Colonic mucosa (tissue), 4 donors: Measurements from ENCODE around the gene REV3L. TPM values are rescaled to one million over a fixed set of nuclear protein-coding genes. Genes with fewer than 3 reads are reported as not detected.

Source experiments
- DNase-seq: peaks from one replicate; pipeline ENCODE4 v3.0.0-alpha.2; 2020
- H3K27ac ChIP-seq: fragments of 200-600 bp; one replicate; pipeline ENCODE4 v1.8.0; 2021
- H3K27me3 ChIP-seq: fragments of 200-600 bp; one replicate; pipeline ENCODE4 v1.8.0; 2021
- H3K36me3 ChIP-seq: fragments of 200-600 bp; one replicate; pipeline ENCODE4 v1.8.0; 2021
- H3K4me1 ChIP-seq: fragments of 200-600 bp; one replicate; pipeline ENCODE4 v1.8.0; 2021; ENCODE audit warnings: mild to moderate bottlenecking
- H3K4me3 ChIP-seq: fragments of 200-600 bp; one replicate; pipeline ENCODE4 v1.8.0; 2021
- H3K9ac ChIP-seq, 2 donors: one replicate each; pipeline ENCODE4 v1.7.0; 2013; ENCODE audit warnings: control low read depth in 2 of 2, low read depth in 2 of 2, low read length in 2 of 2
- H3K9me3 ChIP-seq: fragments of 200-600 bp; one replicate; pipeline ENCODE4 v1.8.0; 2021
- CTCF ChIP-seq: fragments of 200-600 bp; IDR thresholded peaks from one replicate; pipeline ENCODE4 v1.8.0; 2022; ENCODE audit warnings: antibody characterized with exemption, mild to moderate bottlenecking
- intact Hi-C: fragments of 100-400 bp; cut with DNase I; formaldehyde crosslinking; loops from one replicate; pipeline ENCODE4 v1.14.1; 2022
- total RNA-seq, 2 donors: library from RNA; stranded (reverse); fragmentation: NEBNext Ultra II Directional in 1 of 2; extraction: Animal tissue kit (Norgen Biotek cat#: 25700) in 1 of 2; gene quantifications; one replicate each; pipeline ENCODE4 v1.2.1, GENCODE V29; 2021
- donor health status: healthy.
- donor health status: DM: no; HTN: no; CAD: no.
- donor health status: DM: no; HTN: no; CAD: no.

The REV3L gene
- total RNA-seq, 2 donors from 2014 or later, result 16.7 to 20.8 TPM

GRCh38 chr6:111356551-111356950, 126.5 kb downstream of the REV3L start:
- H3K4me1 ChIP-seq, result no peaks in the 10 kb centered on the region
- no peak overlapping the region for H3K27ac ChIP-seq
- no peak overlapping the region for H3K9ac ChIP-seq
- intact Hi-C loops, result no loop called here
- H3K36me3 ChIP-seq, result no peaks in the 10 kb centered on the region
- no peak for TF ChIP-seq CTCF
- H3K27me3 ChIP-seq, result no peaks in the 10 kb centered on the region
- no peaks in the 10 kb centered on the region for H3K9me3 ChIP-seq
- DNase-seq, result no peak
- no peak overlapping the region for H3K4me3 ChIP-seq

- intact Hi-C loops, result no loop called here
- Histone ChIP-seq H3K4me1 (no peaks in the 10 kb centered on the region), H3K4me3 (no peak overlapping the region), H3K9ac (no peak overlapping the region), H3K27ac (no peak overlapping the region), H3K36me3 (no peaks in the 10 kb centered on the region), H3K27me3 (no peaks in the 10 kb centered on the region), H3K9me3 (no peaks in the 10 kb centered on the region)
- DNase-seq, result no peak
- no peak for TF ChIP-seq CTCF
Measured at GRCh38 chr6:111354758-111355555, 128.1 kb downstream of the REV3L start.

GRCh38 chr6:111353912-111354462, 129.0 kb downstream of the REV3L start:
- no peak for TF ChIP-seq CTCF
- H3K36me3 ChIP-seq, result no peaks in the 10 kb centered on the region
- DNase-seq, result no peak
- no peaks in the 10 kb centered on the region for H3K9me3 ChIP-seq
- H3K4me3 ChIP-seq, result no peak overlapping the region
- H3K27ac ChIP-seq, result no peak overlapping the region
- no peaks in the 10 kb centered on the region for H3K4me1 ChIP-seq
- no peak overlapping the region for H3K9ac ChIP-seq
- intact Hi-C loops, result no loop called here
- no peaks in the 10 kb centered on the region for H3K27me3 ChIP-seq

GRCh38 chr6:111347589-111347988, 135.4 kb downstream of the REV3L start:
- intact Hi-C loops, result no loop called here
- H3K36me3 ChIP-seq, result no peaks in the 10 kb centered on the region
- no peak for TF ChIP-seq CTCF
- no peak overlapping the region for H3K4me3 ChIP-seq
- no peaks in the 10 kb centered on the region for H3K9me3 ChIP-seq
- no peak overlapping the region for H3K27ac ChIP-seq
- no peaks in the 10 kb centered on the region for H3K4me1 ChIP-seq
- DNase-seq, result no peak
- H3K9ac ChIP-seq, result no peak overlapping the region
- H3K27me3 ChIP-seq, result no peaks in the 10 kb centered on the region

GRCh38 chr6:111342913-111343312, 140.1 kb downstream of the REV3L start:
- Histone ChIP-seq H3K27ac (no peak overlapping the region), H3K4me3 (no peak overlapping the region), H3K36me3 (no peaks in the 10 kb centered on the region), H3K9me3 (no peaks in the 10 kb centered on the region), H3K9ac (no peak overlapping the region), H3K27me3 (no peaks in the 10 kb centered on the region), H3K4me1 (no peaks in the 10 kb centered on the region)
- no peak for TF ChIP-seq CTCF
- intact Hi-C loops, result no loop called here
- no peak for DNase-seq
